Sigmoid colon (tissue), 7 donors: ENCODE data around the gene MEI1. TPM values are rescaled to one million over a fixed set of nuclear protein-coding genes. Genes with fewer than 3 reads are reported as not detected.

ENCODE experiments used
- DNase-seq: peaks from one replicate; pipeline ENCODE4 v3.0.0-alpha.2; 2019
- H3K27ac ChIP-seq, 4 donors: fragments of 200-600 bp; sonication (generic); one replicate each; pipeline ENCODE4 v1.5.1; 2016 to 2019; ENCODE audit warnings: mild to moderate bottlenecking in 1 of 4
- H3K27me3 ChIP-seq, 3 donors: fragments of 200-600 bp; sonication (generic); one replicate each; pipeline ENCODE4 v1.5.1; 2019; ENCODE audit warnings: mild to moderate bottlenecking in 1 of 3
- H3K36me3 ChIP-seq, 4 donors: fragments of 200-600 bp; sonication (generic); one replicate each; pipeline ENCODE4 v1.5.1; 2016 to 2019
- H3K4me1 ChIP-seq, 4 donors: fragments of 200-600 bp; sonication (generic); one replicate each; pipeline ENCODE4 v1.5.1; 2017 to 2019
- H3K4me3 ChIP-seq, 4 donors: fragments of 200-600 bp; sonication (generic); one replicate each; pipeline ENCODE4 v1.5.1; 2017 to 2019; ENCODE audit warnings: mild to moderate bottlenecking in 2 of 4, moderate library complexity in 1 of 4
- H3K9me3 ChIP-seq, 4 donors: fragments of 200-600 bp in 3 of 4; sonication (generic) in 3 of 4; one replicate each; pipeline versions ENCODE4 v1.5.1 to v1.6.1; 2013 to 2019
- CTCF ChIP-seq, 4 experiments: fragments of 450-650 bp in 3 of 4; fragments of 200-600 bp in 1 of 4; IDR thresholded peaks; one replicate each; pipeline ENCODE4 v1.5.1; 2016 to 2019; ENCODE audit warnings: antibody characterized with exemption in 4 of 4, mild to moderate bottlenecking in 3 of 4, moderate library complexity in 2 of 4
- EP300 ChIP-seq, 4 donors: sonication (generic); formaldehyde crosslinking; IDR thresholded peaks; one replicate each; pipeline ENCODE4 v1.6.1; 2017; ENCODE audit warnings: antibody characterized with exemption in 4 of 4
- POLR2A ChIP-seq, 2 donors: fragments of 450-650 bp; IDR thresholded peaks; one replicate each; pipeline ENCODE4 v1.6.1; 2016; ENCODE audit warnings: antibody characterized with exemption in 2 of 2, mild to moderate bottlenecking in 2 of 2, moderate library complexity in 2 of 2
- POLR2AphosphoS5 ChIP-seq, 4 donors: sonication (generic); formaldehyde crosslinking; IDR thresholded peaks; one replicate each; pipeline ENCODE4 v1.6.1; 2017; ENCODE audit warnings: antibody characterized with exemption in 4 of 4
- WGBS, 2 donors: extraction: QIAGEN DNeasy Blood & Tissue Kit; methylation state at CpG; one replicate each; pipeline ENCODE4 v1.1.7; 2013; 5-methylcytosine and 5-hydroxymethylcytosine counted together
- intact Hi-C: fragments of 100-400 bp; cut with DNase I; formaldehyde crosslinking; loops from one replicate; pipeline ENCODE4 v1.15.1; 2023
- polyA plus RNA-seq, 3 donors: library from polyadenylated mRNA; stranded (reverse); fragments of 200-250 nt; gene quantifications; one replicate each; pipeline ENCODE4 v1.2.3, GENCODE V29; 2013
- total RNA-seq, 4 donors: library from RNA; depleted of rRNA; stranded (reverse); fragments of >200 nt; gene quantifications; one replicate each; pipeline ENCODE4 v1.1.0, GENCODE V29; 2016
- donor health status: healthy with polysubstance abuse.
- donor health status: Bipolar disorder and iron deficiency.
- donor health status: healthy.

MEI1 gene
- total and polyA plus RNA-seq, 7 donors: 0.54 to 6.4 (median 1.2) TPM; not detected in 2

GRCh38 chr22:41766476-41766875, 67.2 kb downstream of the MEI1 start:
- TF ChIP-seq POLR2AphosphoS5 (IDR thresholded peaks at IDR 0.05) (no peak), CTCF (IDR thresholded peaks at IDR 0.05) (no peak), EP300 (IDR thresholded peaks at IDR 0.05) (no peak), POLR2A (IDR thresholded peaks at IDR 0.05) (no peak)
- Histone ChIP-seq H3K27me3 (no peaks in the 10 kb centered on the region), H3K27ac (no peak overlapping the region), H3K4me3 (no peak overlapping the region), H3K4me1 (no peaks in the 10 kb centered on the region), H3K36me3 (no peaks in the 10 kb centered on the region), H3K9me3 (no peaks in the 10 kb centered on the region)
- 73 to 77% methylated on average over 5 of the region's 5 CpGs for WGBS, 2 donors
- DNase-seq: no peak
- intact Hi-C loops: no loop called here

- H3K27ac ChIP-seq: no peak overlapping the region
- intact Hi-C loops: no loop called here
- H3K36me3 ChIP-seq: no peaks in the 10 kb centered on the region
- H3K9me3 ChIP-seq: no peaks in the 10 kb centered on the region
- 49 to 51% methylated on average over 2 of the region's 2 CpGs for WGBS, 2 donors
- no peak overlapping the region for H3K4me3 ChIP-seq
- no peaks in the 10 kb centered on the region for H3K27me3 ChIP-seq
- H3K4me1 ChIP-seq: no peaks in the 10 kb centered on the region
- DNase-seq: no peak
- TF ChIP-seq POLR2AphosphoS5 (IDR thresholded peaks at IDR 0.05): no peak
- no peak for TF ChIP-seq CTCF (IDR thresholded peaks at IDR 0.05)
- no peak for TF ChIP-seq EP300 (IDR thresholded peaks at IDR 0.05)
- no peak for TF ChIP-seq POLR2A (IDR thresholded peaks at IDR 0.05)
Observed at GRCh38 chr22:41768430-41768829, 69.1 kb downstream of the MEI1 start.

- no peak for TF ChIP-seq EP300 (IDR thresholded peaks at IDR 0.05)
- TF ChIP-seq POLR2AphosphoS5 (IDR thresholded peaks at IDR 0.05): no peak
- TF ChIP-seq POLR2A (IDR thresholded peaks at IDR 0.05): no peak
- no peak for TF ChIP-seq CTCF (IDR thresholded peaks at IDR 0.05)
- Histone ChIP-seq H3K4me3 (no peak overlapping the region), H3K27me3 (no peaks in the 10 kb centered on the region), H3K4me1 (no peaks in the 10 kb centered on the region), H3K27ac (no peak overlapping the region), H3K36me3 (no peaks in the 10 kb centered on the region), H3K9me3 (no peaks in the 10 kb centered on the region)
- no peak for DNase-seq
- 79 to 84% methylated on average over 5 of the region's 5 CpGs for WGBS, 2 donors
- intact Hi-C loops: no loop called here
Observed at GRCh38 chr22:41770715-41771468, 71.6 kb downstream of the MEI1 start.

GRCh38 chr22:41772198-41772597, 72.9 kb downstream of the MEI1 start:
- DNase-seq: no peak
- Histone ChIP-seq H3K4me1 (no peaks in the 10 kb centered on the region), H3K27ac (no peak overlapping the region), H3K36me3 (no peaks in the 10 kb centered on the region), H3K4me3 (no peak overlapping the region), H3K9me3 (no peaks in the 10 kb centered on the region), H3K27me3 (no peaks in the 10 kb centered on the region)
- TF ChIP-seq CTCF (IDR thresholded peaks at IDR 0.05): no peak
- TF ChIP-seq POLR2A (IDR thresholded peaks at IDR 0.05): no peak
- TF ChIP-seq EP300 (IDR thresholded peaks at IDR 0.05): no peak
- intact Hi-C loops: no loop called here
- 83 to 89% methylated on average over 4 of the region's 4 CpGs for WGBS, 2 donors

GRCh38 chr22:41772645-41773044, 73.3 kb downstream of the MEI1 start:
- TF ChIP-seq EP300 (IDR thresholded peaks at IDR 0.05): no peak
- Histone ChIP-seq H3K9me3 (no peaks in the 10 kb centered on the region), H3K27ac (no peak overlapping the region), H3K4me3 (no peak overlapping the region), H3K27me3 (no peaks in the 10 kb centered on the region), H3K36me3 (no peaks in the 10 kb centered on the region), H3K4me1 (no peaks in the 10 kb centered on the region)
- intact Hi-C loops: no loop called here
- DNase-seq: no peak
